ENCODE data around the gene CC2D2B. TPM values are rescaled to one million over a fixed set of nuclear protein-coding genes. Genes with fewer than 3 reads are reported as not detected.
"Not testable (repeated sequence)": the region's sequence is repeated elsewhere in the genome, so short reads cannot be mapped to it uniquely, and the experiment has no call there.

CC2D2B gene
- total RNA-seq, 1 donor: 0.86 TPM

- H3K4me3 ChIP-seq (ENCODE audit: low read depth, low read length): no peak overlapping the region
- DNase-seq (ENCODE audit: low read depth): no peak
- no peak for TF ChIP-seq CTCF (IDR thresholded peaks at IDR 0.05; ENCODE audit: insufficient read depth, low read depth, low read length)
Observed at GRCh38 chr10:95908450-95908849, 675 bp downstream of the CC2D2B start.

- TF ChIP-seq CTCF (IDR thresholded peaks at IDR 0.05; ENCODE audit: insufficient read depth, low read depth, low read length): no peak
- H3K4me3 ChIP-seq (ENCODE audit: low read depth, low read length): no peak overlapping the region
- DNase-seq (ENCODE audit: low read depth): no peak
Observed at GRCh38 chr10:95909561-95909960, 1.8 kb downstream of the CC2D2B start.

- H3K4me3 ChIP-seq (ENCODE audit: low read depth, low read length); DNase-seq (ENCODE audit: low read depth): not testable (repeated sequence)
Observed at GRCh38 chr10:95916039-95916438, 8.3 kb downstream of the CC2D2B start.

- TF ChIP-seq CTCF (IDR thresholded peaks at IDR 0.05; ENCODE audit: insufficient read depth, low read depth, low read length): no peak
- DNase-seq (ENCODE audit: low read depth): no peak
- H3K4me3 ChIP-seq (ENCODE audit: low read depth, low read length): no peak overlapping the region
Observed at GRCh38 chr10:95920798-95921426, 13.1 kb downstream of the CC2D2B start.

GRCh38 chr10:95925033-95925432 lies 17.3 kb downstream of the CC2D2B start:
- no peak for DNase-seq (ENCODE audit: low read depth)
- no peak for TF ChIP-seq CTCF (IDR thresholded peaks at IDR 0.05; ENCODE audit: insufficient read depth, low read depth, low read length)

GRCh38 chr10:95935429-95935828 lies 27.7 kb downstream of the CC2D2B start:
- no peak for TF ChIP-seq CTCF (IDR thresholded peaks at IDR 0.05; ENCODE audit: insufficient read depth, low read depth, low read length)
- no peak overlapping the region for H3K4me3 ChIP-seq (ENCODE audit: low read depth, low read length)
- DNase-seq (ENCODE audit: low read depth): no peak

More at GRCh38 chr10:95925033-95925432, 17.3 kb downstream of the CC2D2B start:
- no peak overlapping the region for H3K4me3 ChIP-seq (ENCODE audit: low read depth, low read length)

- DNase-seq (ENCODE audit: low read depth): no peak
- TF ChIP-seq CTCF (IDR thresholded peaks at IDR 0.05; ENCODE audit: insufficient read depth, low read depth, low read length): no peak
- no peak overlapping the region for H3K4me3 ChIP-seq (ENCODE audit: low read depth, low read length)
Observed at GRCh38 chr10:95941115-95941514, 33.3 kb downstream of the CC2D2B start.

All from fibroblast of villous mesenchyme (primary cell).